Large intestine (tissue), 3 donors: ENCODE measurements around the gene JMJD4. TPM values are rescaled to one million over a fixed set of nuclear protein-coding genes. Genes with fewer than 3 reads are reported as not detected.

Experiments
- DNase-seq, 2 donors: peaks; one replicate each; pipeline versions ENCODE4 v3.0.0 to v3.0.0-alpha.2; 2013
- H3K27ac ChIP-seq: one replicate; pipeline ENCODE4 v1.5.1; 2013; ENCODE audit warnings: low read length
- H3K27me3 ChIP-seq: 2 replicates; pipeline ENCODE4 v1.6.1; 2013; ENCODE audit warnings: low read length; ENCODE audit not compliant: control insufficient read depth, insufficient read depth
- H3K36me3 ChIP-seq: 2 replicates; pipeline ENCODE4 v1.6.1; 2013; ENCODE audit warnings: low read length; ENCODE audit not compliant: control insufficient read depth, insufficient read depth
- H3K4me1 ChIP-seq: one replicate; pipeline ENCODE4 v1.6.1; 2013; ENCODE audit warnings: low read length; ENCODE audit not compliant: control insufficient read depth, insufficient read depth
- H3K4me3 ChIP-seq: one replicate; pipeline ENCODE4 v1.5.1; 2013; ENCODE audit warnings: low read length
- H3K9me3 ChIP-seq: one replicate; pipeline ENCODE4 v1.6.1; 2013; ENCODE audit warnings: mild to moderate bottlenecking, low read depth, low read length, moderate library complexity; ENCODE audit not compliant: control insufficient read depth
- WGBS: methylation state at CpG from one replicate; pipeline ENCODE4 v1.1.5; 2013; ENCODE audit warnings: low lambda C conversion rate; ENCODE audit not compliant: insufficient coverage; 5-methylcytosine and 5-hydroxymethylcytosine counted together
- polyA plus RNA-seq: library from polyadenylated mRNA; unstranded; fragments of 120-200 nt; gene quantifications from one replicate; pipeline ENCODE4 v1.2.1, GENCODE V29; 2013

Gene JMJD4
- polyA plus RNA-seq, 1 donor: 13.4 TPM

DNA sequence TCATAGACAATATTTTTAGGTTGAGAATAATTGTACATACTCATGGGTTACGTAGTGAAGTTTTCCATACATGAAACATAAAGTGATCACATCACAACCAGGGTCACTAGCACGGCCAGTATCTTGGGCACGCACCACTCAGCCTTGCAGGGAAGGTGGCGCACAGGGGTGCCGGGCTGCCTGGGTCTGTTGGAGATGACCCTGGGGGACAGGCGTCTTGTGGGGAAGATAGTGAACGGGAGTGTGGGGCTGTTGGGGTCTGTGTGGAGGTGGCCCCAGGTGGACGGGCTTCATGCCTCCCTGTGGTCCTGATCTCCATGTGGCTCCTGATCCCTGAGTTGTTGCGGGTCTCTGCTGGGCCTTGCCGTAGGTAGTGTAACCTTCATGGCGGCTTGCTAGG lies 42.1 kb upstream of the JMJD4 start:
- DNase-seq: no peak
- Histone ChIP-seq H3K36me3 (peaks cover 27% of the 10 kb centered on the region), H3K4me3 (no peak overlapping the region), H3K9me3 (no peaks in the 10 kb centered on the region), H3K27me3 (no peaks in the 10 kb centered on the region), H3K27ac (no peak overlapping the region), H3K4me1 (peaks cover 9% of the 10 kb centered on the region)
- WGBS: no CpG with 5 or more reads among the region's 11 CpGs

GRCh38 chr1:227776331-227776771 lies 41.2 kb upstream of the JMJD4 start:
- H3K9me3 ChIP-seq: no peaks in the 10 kb centered on the region
- no CpG with 5 or more reads among the region's 7 CpGs for WGBS
- peaks cover 9% of the 10 kb centered on the region for H3K4me1 ChIP-seq
- peaks cover 26% of the 10 kb centered on the region for H3K36me3 ChIP-seq
- no peaks in the 10 kb centered on the region for H3K27me3 ChIP-seq
- no peak for DNase-seq
- H3K4me3 ChIP-seq: no peak overlapping the region
- H3K27ac ChIP-seq: no peak overlapping the region

DNA sequence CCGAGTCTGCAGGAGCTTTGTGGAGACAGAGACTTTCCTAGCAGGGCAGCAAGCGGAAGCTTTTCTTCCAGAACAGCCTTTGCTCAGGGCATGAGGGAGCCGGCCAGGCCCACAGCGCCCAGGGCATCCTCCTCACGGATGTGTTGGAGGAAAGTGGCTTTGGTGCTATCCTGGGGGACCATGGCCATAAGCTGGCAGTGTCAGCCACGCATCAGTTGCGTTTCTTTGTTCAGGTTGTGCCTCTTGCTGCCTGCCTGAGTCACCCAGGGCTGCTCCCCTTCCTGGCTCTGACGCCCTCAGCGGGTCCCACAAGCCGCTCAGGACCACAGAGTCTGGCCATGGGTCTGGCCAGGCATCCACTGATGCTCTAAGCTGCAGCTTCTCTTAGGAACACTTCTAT lies 40.7 kb upstream of the JMJD4 start:
- Histone ChIP-seq H3K4me3 (no peak overlapping the region), H3K9me3 (no peaks in the 10 kb centered on the region), H3K27ac (no peak overlapping the region), H3K27me3 (no peaks in the 10 kb centered on the region), H3K4me1 (peaks cover 9% of the 10 kb centered on the region), H3K36me3 (peaks cover 24% of the 10 kb centered on the region)
- WGBS: no CpG with 5 or more reads among the region's 10 CpGs
- no peak for DNase-seq

DNA sequence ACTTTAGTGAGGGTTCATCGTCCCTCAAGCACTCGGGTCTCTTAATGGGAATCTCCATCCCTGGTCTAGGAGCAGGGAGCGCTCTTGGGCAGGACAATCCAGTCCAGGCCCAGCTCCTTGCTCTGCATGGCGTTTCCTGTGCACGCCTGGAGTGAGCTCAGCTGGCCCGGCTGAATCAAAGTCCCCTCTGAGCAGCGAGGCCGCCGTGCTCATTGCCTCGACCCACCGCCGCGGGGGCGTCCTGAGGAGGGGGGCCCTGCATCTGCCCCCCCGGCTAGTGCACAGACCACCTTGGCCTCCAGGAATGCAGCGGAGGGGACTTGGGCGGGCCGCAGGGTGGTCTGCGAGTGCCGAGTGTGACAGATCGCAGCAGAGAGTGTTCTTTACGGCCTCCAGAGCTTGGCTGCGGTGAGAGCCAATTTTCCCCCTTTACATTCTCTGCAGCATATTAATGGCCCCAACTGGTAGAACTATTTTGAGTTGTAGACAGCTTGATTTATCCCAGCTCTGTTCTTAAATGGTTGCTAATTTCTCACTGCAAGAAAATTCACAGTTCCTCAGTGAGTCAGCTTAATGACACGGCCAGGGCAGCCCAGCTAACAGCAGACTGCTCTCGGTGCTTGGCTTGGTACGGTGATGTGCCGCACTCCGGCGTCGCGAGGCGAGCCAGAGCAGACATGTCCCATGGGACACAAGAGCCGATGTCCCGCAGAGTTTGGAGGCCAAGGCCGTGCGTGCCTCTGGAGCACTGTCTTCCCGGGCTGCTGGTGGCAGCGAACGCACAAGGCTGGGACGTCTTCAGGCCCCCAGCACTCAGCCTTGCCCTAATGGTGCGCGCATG lies 39.9 kb upstream of the JMJD4 start:
- Histone ChIP-seq H3K27me3 (no peaks in the 10 kb centered on the region), H3K4me1 (peaks cover 9% of the 10 kb centered on the region), H3K27ac (no peak overlapping the region), H3K4me3 (no peak overlapping the region), H3K9me3 (no peaks in the 10 kb centered on the region), H3K36me3 (peaks cover 24% of the 10 kb centered on the region)
- DNase-seq: peak in 1 of 2 donors; percentile 20
- no CpG with 5 or more reads among the region's 42 CpGs for WGBS

GRCh38 chr1:227774051-227774731 lies 39.1 kb upstream of the JMJD4 start:
- no peaks in the 10 kb centered on the region for H3K27me3 ChIP-seq
- WGBS: no CpG with 5 or more reads among the region's 13 CpGs
- H3K4me3 ChIP-seq: no peak overlapping the region
- H3K9me3 ChIP-seq: no peaks in the 10 kb centered on the region
- H3K36me3 ChIP-seq: peaks cover 28% of the 10 kb centered on the region
- no peak for DNase-seq
- peaks cover 9% of the 10 kb centered on the region for H3K4me1 ChIP-seq
- no peak overlapping the region for H3K27ac ChIP-seq

DNA sequence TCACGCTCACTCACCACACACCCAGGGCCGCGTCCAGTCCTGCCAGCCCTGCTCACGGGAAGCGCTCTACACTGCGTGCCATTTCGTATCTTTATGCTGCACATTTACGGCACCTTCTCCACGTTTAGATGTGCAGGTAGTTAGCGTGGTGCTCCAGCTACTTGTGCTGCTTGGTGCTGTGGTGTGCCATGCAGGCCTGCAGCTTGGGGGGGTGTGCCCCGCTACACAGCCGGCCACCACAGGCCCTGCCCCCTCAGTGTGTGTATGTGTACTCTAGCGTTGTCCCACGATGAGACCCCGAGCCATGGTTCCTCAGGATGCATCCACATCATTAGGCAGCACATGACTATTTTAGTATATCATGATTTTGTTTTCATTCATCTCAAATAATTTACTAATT lies 38.5 kb upstream of the JMJD4 start:
- Histone ChIP-seq H3K36me3 (peaks cover 32% of the 10 kb centered on the region), H3K27me3 (no peaks in the 10 kb centered on the region), H3K27ac (no peak overlapping the region), H3K4me1 (peaks cover 15% of the 10 kb centered on the region), H3K4me3 (no peak overlapping the region), H3K9me3 (no peaks in the 10 kb centered on the region)
- 100% methylated on average over 1 of the region's 15 CpGs for WGBS
- DNase-seq: no peak

GRCh38 chr1:227771771-227772170 lies 36.7 kb upstream of the JMJD4 start:
- Histone ChIP-seq H3K36me3 (peaks cover 43% of the 10 kb centered on the region), H3K27ac (no peak overlapping the region), H3K4me3 (no peak overlapping the region), H3K9me3 (no peaks in the 10 kb centered on the region), H3K27me3 (no peaks in the 10 kb centered on the region), H3K4me1 (peaks cover 30% of the 10 kb centered on the region)
- no CpG with 5 or more reads among the region's 7 CpGs for WGBS
- no peak for DNase-seq

GRCh38 chr1:227771326-227771725 lies 36.2 kb upstream of the JMJD4 start:
- Histone ChIP-seq H3K4me1 (peaks cover 34% of the 10 kb centered on the region), H3K36me3 (peaks cover 45% of the 10 kb centered on the region), H3K27me3 (no peaks in the 10 kb centered on the region), H3K9me3 (no peaks in the 10 kb centered on the region), H3K27ac (no peak overlapping the region), H3K4me3 (no peak overlapping the region)
- no CpG with 5 or more reads among the region's 8 CpGs for WGBS
- DNase-seq: no peak

DNA sequence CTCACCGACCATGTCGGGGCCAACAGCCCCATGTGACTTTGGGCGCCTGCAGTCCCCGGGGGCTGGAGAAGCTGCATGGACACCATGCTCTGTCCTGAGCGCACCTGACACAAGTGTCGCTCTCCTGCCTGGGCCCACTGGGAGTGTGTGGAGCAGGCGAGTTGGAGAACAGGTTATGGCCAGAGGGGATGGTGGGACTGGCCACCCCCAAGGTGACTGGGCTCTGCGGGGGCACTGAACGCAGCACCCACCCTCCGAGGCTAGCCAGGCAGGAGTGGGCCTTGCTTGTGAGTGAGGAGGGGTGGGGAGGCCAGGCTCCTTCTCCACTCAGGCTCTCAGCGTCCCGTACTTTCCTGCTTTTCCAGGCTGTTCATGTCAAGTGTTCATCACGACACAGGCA lies 35.7 kb upstream of the JMJD4 start:
- H3K36me3 ChIP-seq: peaks cover 40% of the 10 kb centered on the region
- DNase-seq: no peak
- H3K4me3 ChIP-seq: no peak overlapping the region
- no peak overlapping the region for H3K27ac ChIP-seq
- H3K4me1 ChIP-seq: peaks cover 34% of the 10 kb centered on the region
- no CpG with 5 or more reads among the region's 13 CpGs for WGBS
- H3K27me3 ChIP-seq: no peaks in the 10 kb centered on the region
- H3K9me3 ChIP-seq: no peaks in the 10 kb centered on the region

DNA sequence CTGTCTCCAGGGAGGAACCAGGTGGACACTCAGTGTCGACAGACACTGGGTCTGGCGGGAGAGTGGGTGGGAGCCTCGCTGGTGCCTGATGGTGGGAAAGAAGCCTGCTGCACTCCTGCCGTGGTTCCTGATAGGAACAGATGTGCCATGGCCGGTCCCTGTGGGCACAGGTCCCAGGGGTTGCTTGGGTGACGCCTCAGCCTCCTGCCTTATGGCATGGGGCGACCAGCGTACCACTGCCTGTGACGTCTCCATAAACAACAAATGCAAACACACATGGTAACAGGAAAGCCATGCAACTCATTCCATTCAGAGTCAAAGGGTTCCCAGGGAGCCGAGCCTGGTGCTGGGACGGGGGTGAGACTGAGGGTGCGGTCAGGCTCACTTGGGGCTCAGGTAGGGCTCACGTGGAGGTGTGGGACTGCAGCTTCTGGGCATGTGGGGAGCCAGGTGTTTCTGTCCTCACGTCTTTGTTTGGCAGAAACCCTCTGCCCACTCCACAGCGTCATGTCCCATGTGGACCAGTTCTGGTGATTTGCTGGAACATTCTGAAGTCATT lies 34.9 kb upstream of the JMJD4 start:
- Histone ChIP-seq H3K27ac (no peak overlapping the region), H3K27me3 (no peaks in the 10 kb centered on the region), H3K36me3 (peaks cover 44% of the 10 kb centered on the region), H3K4me1 (peaks cover 29% of the 10 kb centered on the region), H3K9me3 (no peaks in the 10 kb centered on the region), H3K4me3 (no peak overlapping the region)
- no peak for DNase-seq
- no CpG with 5 or more reads among the region's 15 CpGs for WGBS
